Measurements from ENCODE around the gene KRTAP6-3.

KRTAP6-3 gene

DNA sequence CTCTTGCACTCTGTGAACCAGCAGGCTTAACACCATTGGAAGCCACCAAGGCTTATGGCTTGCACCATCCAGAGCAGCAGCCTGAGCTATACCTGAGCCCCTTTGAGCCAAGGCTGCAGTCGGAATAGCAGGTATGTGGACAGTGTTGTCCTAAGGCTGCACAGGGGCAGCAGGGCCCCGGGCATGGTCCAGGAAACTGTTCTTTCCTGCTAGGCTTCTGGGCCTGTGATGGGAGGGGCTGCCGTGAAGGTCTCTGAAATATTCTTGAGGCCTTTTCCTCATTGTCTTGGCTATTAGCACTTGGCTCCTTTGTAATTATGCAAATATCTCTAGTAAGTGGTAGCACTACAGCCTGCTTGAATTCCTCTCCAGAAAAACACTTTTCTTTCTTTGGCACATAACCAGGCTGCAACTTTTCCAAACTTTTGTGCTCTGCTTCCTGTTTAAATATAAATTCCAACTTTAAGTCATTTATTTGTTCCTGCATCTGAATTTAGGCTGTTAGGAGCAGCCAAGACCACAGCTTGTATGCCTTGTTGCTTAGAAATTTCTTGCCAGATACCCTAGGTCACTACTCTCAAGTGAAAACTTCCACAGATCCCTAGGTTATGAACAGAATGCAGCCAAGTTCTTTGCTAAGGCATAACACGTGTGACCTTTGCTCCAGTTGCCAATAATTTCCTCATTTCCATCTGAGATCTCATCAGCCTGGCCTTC is 33.4 kb downstream of the KRTAP6-3 start:
- no peak for DNase-seq (ENCODE audit: low spot score)

DNA sequence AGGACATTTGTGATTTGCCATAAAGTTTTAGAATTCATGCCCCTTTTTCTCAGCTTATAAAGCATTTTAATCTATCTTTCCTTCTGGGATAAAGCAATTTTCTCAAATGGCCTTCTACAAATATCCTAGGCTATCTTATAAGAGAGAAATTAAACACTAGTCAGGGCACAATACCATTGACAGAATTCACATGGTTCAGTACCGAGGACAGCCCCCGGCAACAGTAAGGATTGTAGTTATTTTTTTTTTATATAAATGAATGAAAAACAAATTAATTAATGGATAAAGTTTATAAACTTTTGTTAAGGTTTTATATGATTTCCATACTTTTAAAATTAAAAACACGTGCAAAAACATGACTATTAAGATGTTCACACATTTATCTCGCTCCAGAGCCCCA is 35.9 kb downstream of the KRTAP6-3 start:
- no peak for DNase-seq (ENCODE audit: low spot score)

DNA sequence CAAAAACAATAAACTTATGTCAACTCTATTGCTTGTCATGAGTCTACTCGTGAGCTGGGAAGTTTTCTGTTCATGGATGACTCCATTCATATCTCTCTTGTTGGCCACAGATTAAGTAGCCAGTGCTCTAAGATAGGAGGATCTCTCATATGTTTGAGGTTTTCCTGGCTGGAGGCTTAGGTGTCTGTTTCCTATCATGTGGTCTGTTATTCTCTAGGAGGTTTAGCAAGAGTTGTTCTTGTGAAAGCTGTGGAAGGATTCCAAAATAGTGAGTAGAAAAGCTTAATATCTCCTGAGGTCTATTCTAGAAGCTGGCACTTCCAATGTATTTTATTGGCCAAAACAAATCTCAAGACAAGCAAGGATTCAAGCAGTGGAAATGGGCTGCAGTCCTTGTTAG is 37.0 kb downstream of the KRTAP6-3 start:
- no peak for DNase-seq (ENCODE audit: low spot score)

DNA sequence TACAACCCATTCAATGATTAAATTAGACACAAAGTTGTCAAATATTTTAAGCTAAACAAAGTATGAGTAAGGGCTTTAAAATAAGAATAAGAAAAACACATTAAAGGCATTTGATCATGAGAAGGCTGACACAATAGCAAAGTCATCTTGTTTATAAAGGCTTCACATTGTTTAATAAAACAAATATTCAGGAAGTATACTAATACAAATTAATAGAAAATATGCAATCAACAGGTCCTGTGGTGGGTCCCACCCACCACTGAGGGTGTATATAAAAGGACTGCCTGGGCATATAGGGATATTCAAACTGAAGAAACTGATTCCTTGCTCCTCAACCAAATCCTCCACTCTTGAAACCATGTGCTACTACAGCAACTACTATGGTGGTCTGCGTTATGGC is 42.7 kb downstream of the KRTAP6-3 start, which contains the start of gene KRTAP20-2:
Gene KRTAP20-2 (plus strand): TSS at position 301 of the 400 bp plus-strand sequence. CDS start 58 bp downstream, at position 359.
- DNase-seq (ENCODE audit: low spot score) = no peak

DNA sequence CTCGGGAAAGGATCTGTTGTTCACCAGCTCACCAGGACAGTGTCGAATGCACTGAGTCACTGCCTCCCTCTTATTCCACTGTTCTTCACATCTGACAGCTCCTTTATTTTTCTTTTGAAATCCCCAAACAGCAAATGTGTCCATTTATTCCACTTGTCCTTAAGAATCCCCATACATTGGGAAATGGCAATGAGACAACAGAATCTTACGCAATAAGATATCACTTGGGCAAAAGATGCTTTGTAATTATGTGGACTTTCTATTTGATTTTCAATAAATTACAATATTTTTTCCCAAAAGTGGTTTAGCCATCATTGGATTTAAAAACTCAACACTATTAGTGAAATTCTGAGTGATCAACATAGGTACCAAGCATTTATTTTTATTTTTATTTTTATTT is 46.4 kb downstream of the KRTAP6-3 start:
- DNase-seq (ENCODE audit: low spot score) = no peak

DNA sequence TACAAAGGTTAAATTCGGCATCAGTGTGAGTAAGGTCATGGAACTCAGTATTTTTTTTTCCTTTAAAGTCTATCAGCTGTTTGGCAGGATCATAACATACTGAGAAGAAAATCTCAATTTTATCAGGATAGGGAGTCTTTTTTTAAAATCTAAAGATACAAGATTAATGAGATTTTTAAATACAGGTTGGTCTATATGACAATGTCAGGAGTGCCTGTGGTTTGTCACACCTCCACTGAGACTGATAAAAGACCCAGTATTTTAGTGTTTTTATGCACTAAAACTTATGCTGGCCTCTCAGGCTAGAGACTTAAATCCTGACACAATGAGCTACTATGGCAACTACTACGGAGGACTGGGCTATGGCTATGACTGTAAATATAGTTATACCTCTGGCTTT is 50.3 kb downstream of the KRTAP6-3 start, which contains the start of gene KRTAP20-3:
Gene KRTAP20-3 (plus strand): TSS at position 301 of the 400 bp plus-strand sequence.
- no peak for DNase-seq (ENCODE audit: low spot score)

All from CD4-positive, alpha-beta T cell treated with Interleukin-2 at 100 ng/mL for 4 hours (primary cell).